Fibroblast of villous mesenchyme (primary cell): Measurements from ENCODE around the gene NT5C3B. TPM values are rescaled to one million over a fixed set of nuclear protein-coding genes. Genes with fewer than 3 reads are reported as not detected.

Experiments
- DNase-seq: peaks from one replicate; pipeline ENCODE4 v3.0.0-alpha.2; 2010; ENCODE audit warnings: low read depth
- H3K4me3 ChIP-seq: 2 replicates; pipeline ENCODE4 v1.5.1; 2011; ENCODE audit warnings: low read depth, mild to moderate bottlenecking, low read length
- total RNA-seq: library from RNA; depleted of rRNA; stranded (reverse); fragments of >200 nt; gene quantifications from 2 replicates; pipeline ENCODE4 v1.2.3, GENCODE V29; 2012
- TF ChIP-seq, protein P1 (sequence below): IDR thresholded peaks from 2 replicates; pipeline ENCODE4 v1.5.1; 2012; ENCODE audit warnings: low read depth, mild to moderate bottlenecking, low read length; ENCODE audit not compliant: insufficient read depth

Gene NT5C3B
- total RNA-seq, 1 donor, result 58.7 TPM

DNA sequence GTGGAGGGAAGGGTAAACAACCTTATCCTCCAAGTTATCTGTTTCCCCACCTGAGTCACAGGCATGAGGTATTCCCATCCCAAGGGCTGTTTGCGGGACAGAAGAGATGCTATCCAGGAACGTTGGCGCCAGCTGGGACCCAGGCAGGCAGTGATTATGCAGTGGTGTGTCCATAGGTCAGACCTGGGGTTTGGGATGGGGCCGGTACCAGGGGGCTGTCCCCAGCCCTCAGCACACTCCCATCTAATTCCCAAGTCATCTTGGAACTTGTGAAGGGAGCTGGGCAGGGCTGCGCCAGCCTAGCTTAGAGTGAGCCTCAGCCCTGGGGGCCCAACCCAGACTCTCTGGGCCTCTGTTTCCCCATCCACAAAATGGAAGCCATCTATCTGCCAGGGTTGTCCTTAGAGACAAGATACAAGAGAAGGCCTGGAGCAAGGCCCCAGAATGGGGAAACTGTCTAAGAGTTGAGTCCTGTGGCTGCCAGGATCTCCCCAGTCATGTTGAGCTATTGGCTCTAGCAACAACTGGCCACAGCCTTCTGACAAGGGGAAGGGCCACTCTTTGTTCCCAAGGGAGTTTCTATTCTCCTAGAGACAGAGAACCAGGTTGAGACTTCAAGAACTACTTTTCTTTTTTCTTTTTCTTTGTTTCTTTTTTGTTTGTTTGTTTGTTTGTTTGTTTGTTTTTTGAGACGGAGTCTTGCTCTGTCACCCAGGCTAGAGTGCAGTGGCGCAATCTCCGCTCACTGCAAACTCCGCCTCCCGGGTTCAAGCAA is 39.7 kb downstream of the NT5C3B start:
- H3K4me3 ChIP-seq, result no peak overlapping the region
- TF ChIP-seq, protein P1, sequence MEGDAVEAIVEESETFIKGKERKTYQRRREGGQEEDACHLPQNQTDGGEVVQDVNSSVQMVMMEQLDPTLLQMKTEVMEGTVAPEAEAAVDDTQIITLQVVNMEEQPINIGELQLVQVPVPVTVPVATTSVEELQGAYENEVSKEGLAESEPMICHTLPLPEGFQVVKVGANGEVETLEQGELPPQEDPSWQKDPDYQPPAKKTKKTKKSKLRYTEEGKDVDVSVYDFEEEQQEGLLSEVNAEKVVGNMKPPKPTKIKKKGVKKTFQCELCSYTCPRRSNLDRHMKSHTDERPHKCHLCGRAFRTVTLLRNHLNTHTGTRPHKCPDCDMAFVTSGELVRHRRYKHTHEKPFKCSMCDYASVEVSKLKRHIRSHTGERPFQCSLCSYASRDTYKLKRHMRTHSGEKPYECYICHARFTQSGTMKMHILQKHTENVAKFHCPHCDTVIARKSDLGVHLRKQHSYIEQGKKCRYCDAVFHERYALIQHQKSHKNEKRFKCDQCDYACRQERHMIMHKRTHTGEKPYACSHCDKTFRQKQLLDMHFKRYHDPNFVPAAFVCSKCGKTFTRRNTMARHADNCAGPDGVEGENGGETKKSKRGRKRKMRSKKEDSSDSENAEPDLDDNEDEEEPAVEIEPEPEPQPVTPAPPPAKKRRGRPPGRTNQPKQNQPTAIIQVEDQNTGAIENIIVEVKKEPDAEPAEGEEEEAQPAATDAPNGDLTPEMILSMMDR, result no peak
- DNase-seq, result peak; percentile 28

DNA sequence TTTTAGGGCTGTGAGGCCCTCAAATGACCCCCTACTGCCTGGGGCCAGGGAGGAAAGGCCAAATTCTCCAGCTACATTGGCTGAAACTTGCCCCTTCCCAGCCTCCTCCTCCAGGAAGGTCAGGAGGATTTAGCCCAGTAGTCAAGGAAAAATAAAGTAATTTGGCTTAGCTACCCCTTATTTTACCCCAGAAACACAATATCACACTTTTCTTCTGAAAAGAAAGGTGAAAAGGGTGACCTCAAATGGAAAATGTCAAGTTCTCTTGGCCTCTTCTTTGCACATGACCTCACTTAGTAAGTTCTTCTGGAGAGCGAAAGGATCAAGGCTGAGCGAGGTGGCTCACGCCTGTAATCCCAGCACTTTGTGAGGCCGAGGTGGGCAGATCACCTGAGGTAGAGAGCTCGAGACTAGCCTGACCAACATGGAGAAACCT is 41.5 kb downstream of the NT5C3B start:
- DNase-seq, result no peak
- TF ChIP-seq, protein P1, result no peak
- no peak overlapping the region for H3K4me3 ChIP-seq

DNA sequence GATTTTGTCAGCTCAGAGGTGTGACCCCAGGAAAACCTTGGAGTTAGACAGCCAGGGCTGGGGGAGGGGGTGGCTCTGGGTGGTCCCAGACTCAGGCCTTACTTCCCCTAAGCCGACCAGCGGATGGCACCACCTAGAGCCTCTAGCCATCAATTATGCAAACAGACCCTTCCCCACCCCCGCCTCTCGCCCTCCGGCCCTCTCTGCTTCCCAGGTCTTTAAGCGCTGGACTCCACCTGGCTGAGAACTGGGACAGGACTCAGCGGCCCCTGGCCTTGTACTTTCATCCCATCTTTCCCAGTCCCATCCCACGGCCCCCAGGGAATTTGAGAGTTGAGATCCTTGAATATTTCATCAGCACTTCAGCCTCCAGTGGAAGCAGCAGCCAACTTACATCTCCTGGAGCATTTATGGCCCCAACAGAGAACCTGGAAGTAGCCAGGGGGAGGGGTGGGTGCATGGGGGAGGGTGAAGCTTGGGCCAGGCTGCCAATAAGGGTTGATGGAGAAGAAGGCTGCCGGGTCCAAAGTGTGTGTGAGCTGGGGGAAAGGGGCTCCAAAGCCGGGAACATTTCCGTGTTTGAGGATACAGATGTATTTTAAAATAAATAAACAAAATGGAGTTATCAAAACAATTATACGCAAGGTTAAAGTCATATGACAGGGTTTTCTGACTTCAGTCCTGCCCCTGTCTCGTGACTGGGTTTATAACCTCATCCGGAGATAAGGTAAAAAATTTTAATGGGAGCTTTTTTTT is 42.1 kb downstream of the NT5C3B start:
- TF ChIP-seq, protein P1, result no peak
- DNase-seq, result peak; percentile 92
- H3K4me3 ChIP-seq, result peak overlapping the region; percentile 14

DNA sequence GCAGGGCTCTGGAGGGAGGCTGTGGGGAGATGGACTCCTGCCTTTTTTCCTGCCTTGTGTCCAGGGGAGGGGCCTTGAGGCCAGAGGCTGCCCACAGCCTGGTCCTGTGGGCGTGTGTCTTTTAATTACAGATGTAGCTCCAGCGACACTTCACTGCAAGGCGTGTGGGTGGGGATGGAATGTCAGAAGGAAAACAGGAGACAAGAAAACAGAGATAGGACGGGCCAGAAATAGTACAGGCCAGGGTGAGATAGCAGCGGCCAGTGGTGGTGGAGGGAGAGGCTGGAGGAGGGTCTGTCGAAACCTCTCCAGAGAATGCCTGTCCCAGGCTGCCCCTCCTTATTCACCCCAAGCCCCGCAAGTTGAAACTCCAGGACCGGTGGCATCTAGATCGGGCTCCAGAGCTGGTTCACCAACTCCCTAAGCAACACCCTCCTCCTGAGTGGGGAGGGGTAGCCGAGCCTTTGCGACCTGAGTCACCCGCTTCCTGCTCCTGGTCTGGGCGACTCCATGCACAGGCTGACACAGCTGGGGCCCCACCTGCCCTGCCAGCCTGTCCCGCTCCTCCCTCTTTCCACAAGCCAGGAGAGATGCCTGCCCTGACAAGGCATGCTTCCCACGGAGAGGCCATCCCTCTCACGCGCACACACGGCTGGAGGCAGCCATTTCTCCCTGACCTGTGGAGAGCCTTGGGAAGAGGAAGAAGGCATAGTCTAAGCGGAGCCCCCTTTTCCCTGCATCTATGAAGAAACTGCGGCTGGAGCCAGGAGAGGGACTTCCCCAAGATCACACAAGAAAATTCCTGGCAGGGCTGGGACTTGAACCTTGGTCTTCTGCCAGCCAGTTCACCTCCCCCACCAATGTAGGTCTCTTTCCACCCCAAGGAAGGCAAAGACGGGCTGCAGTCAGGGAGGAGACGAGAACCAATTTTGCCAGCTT is 42.9 kb downstream of the NT5C3B start:
- peak; percentile 95 for DNase-seq
- TF ChIP-seq, protein P1, result no peak
- H3K4me3 ChIP-seq, result peak overlapping the region; percentile 14

DNA sequence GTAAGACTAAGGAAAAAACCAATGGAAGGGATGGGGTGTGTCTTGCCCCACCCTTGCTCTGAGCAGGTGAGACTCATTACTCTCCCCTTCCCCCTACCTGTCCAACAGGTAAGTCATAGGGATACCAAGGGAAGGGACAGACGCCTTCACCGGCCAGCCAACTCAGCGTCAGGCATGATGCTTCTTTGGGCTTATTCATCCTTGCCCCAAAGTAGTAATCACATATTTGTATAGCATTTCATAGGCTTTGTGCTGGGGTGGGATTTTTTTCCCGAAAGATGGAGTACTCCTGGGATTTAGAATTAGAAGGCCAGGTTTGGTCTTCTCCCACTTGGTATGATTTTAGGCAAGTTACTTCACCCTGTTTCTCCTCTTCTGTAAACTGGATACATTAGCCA is 49.0 kb downstream of the NT5C3B start:
- no peak overlapping the region for H3K4me3 ChIP-seq
- TF ChIP-seq, protein P1, result no peak
- DNase-seq, result no peak

DNA sequence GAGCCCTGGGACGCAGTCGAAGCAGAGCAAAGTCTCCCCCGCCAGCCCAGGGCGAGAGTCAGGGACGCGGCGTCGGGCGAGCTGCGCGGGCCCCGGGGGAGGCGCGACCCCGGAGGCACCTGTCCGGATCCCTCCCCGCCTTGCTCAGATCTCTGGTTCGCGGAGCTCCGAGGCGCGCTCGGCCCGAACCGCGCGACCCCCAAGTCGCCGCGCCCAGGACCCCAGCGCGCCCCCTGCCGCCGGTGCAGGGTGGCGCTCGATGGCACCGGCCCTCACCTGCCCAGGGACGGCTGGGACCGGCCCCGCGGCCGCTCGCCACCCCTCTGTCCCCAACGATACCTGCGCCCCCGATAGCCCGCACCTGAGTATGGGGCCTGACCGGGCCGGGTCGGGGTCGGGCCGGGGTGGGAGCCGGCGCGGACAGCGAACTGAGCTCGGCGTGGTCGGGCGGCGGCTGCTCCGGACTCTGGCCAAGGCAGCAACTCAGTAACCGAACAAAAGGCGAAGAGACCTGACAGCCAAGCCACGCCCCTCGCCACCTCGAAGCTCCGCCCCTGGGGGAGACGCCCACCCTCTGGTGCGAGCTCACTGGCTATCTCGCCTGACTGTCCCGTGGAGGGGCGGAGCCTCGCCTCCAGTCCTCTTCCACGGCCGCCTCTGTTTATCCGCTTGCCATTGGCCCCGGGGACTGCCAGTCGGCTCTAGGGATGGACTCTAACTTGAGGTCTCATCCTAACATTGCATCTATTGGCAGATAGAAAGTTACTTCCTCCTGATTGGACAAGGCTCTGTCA is 49.6 kb downstream of the NT5C3B start, which contains the start of gene JUP:
JUP (minus strand) TSS at position 485 of the 794 bp plus-strand sequence. CDS start 14,857 bp downstream, outside the sequence.
- DNase-seq, result peak; percentile 99
- TF ChIP-seq, protein P1, result peak; percentile 57
- H3K4me3 ChIP-seq, result peak within 1 kb of the TSS; percentile 88
